GM12892 (cell line): ENCODE data around the gene AKAP13.

Experiments used
- POLR2A ChIP-seq: IDR thresholded peaks from 2 replicates; pipeline ENCODE4 v1.6.1; 2011; ENCODE audit warnings: low read depth, low read length, control low read depth
- POLR2AphosphoS5 ChIP-seq: IDR thresholded peaks from 2 replicates; pipeline ENCODE4 v1.6.1; 2011; ENCODE audit warnings: low read depth, low read length, control low read depth

DNA sequence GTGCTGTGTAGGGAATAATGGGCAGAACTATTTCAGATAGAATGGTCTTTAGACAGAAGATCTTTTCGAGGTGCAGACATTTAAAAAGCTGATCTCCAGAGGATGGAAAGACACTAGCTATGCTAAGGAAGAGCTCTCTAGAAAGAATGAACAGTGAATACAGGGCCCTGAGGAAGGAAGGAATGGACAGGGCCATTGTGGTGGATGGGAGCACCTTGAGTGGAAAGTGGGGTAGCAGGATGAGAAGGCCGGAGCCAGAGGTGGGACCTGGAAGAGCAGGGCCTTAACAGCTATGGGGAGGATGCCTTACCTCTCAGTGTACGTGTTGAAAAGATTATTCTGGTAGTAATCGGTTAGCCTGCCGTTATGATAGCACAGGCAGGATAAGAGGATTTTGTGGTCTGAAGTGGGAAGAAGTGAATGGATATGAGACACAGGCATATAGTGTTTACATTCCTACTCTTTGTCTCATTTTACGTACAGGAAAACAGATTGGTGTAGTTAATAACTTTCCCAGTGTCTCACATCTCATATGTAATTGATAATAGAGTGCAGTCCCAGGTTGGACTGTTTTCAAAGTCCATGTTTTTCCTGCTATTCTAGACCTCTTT is 241.9 kb downstream of the AKAP13 start:
- TF ChIP-seq POLR2A (no peak), POLR2AphosphoS5 (no peak)
